Jurkat, Clone E6-1 (cell line): ENCODE measurements around the gene IL3.
A peak's percentile ranks its signal among the peaks of the same experiment; 100 is the strongest.

ENCODE experiments used
- DNase-seq: peaks from one replicate; pipeline ENCODE4 v3.0.0-alpha.2; 2011; ENCODE audit warnings: low read depth, low spot score
- H3K4me3 ChIP-seq: 2 replicates; pipeline ENCODE4 v1.5.1; 2011; ENCODE audit warnings: mild to moderate bottlenecking, low read length, control low read depth, moderate library complexity

IL3 gene

DNA sequence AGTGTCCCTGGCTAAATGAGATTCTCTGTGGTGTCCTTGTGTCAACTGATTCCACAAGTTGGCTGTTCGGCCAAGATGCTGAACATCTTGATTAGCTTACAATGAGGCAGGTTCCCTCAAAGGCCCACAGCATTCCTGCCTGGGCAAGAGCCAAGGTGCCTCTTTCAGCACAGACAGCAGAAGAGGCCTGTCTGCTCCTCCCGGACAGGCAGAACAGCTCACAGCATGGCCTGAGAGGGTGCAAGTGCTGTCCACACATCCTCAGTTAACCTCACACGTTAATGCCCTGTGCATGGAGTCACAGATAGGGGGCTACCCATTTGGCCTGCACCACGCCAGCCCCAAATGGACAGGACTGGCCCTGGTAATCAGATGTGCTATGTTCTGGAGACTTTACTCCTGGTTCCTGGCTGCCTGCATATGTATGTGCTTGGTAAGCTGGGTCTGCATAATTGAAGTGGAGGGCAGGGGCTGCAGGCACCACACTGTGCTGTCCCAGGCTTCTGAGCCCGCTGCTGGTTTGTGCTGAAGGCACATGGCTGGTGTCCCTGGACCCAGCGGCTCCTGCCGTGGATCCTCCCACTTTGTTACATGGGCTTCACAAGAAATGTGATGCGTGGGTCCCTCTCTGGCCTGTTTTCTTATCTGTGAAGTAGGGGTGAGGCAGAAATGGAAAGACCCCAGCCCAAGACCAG, 22.0 kb downstream of the IL3 start:
- no peak for DNase-seq
- H3K4me3 ChIP-seq, result no peak overlapping the region

DNA sequence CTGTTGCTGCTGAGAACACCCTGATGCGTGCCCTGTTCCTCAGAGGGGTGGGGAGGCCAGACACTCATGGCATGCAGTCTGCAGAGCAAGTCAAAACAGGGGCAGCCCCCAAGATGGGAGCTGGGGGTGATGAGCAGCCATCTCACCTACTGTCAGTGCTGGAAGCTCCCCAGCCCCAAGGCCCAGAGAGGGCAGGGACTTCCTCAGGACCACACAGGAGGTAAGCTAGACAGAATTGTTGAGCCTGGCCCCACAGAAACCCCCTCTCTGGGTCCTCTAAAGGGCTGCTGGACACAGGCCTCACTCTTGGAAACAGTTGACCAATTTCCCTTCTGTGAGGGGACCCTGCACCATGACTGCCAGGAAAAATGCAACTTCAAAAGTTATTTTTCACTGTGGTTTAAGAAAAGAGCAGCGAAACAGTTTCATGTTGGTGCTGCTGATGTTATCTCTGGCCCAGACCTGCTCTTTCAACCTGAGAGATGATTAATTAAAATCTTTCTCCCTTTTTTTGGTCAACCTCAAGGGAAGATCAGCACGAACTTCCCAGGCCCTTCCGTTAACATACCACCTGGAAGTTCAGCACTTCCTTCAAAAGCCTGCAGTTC, 22.7 kb downstream of the IL3 start:
- no peak overlapping the region for H3K4me3 ChIP-seq
- DNase-seq, result no peak

DNA sequence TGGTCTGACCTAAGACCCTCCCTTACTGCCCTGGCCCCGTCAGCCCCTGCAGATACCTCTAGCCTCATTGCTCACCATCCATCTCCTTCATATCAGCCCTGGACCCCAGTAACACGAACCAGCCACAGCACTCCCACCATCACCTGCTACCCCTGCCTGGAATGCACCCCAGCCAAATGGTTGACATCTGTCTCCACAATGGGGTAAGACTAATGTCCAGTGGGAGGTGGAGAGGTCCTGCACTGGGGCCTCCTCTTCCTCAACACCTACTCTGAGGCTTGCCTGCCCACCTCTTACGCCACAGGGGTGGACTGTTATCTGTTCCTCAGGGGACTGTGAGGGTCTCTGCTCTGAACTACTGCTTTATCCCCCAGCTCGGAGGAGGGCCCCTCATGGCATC, 25.2 kb downstream of the IL3 start:
- H3K4me3 ChIP-seq, result no peak overlapping the region

DNA sequence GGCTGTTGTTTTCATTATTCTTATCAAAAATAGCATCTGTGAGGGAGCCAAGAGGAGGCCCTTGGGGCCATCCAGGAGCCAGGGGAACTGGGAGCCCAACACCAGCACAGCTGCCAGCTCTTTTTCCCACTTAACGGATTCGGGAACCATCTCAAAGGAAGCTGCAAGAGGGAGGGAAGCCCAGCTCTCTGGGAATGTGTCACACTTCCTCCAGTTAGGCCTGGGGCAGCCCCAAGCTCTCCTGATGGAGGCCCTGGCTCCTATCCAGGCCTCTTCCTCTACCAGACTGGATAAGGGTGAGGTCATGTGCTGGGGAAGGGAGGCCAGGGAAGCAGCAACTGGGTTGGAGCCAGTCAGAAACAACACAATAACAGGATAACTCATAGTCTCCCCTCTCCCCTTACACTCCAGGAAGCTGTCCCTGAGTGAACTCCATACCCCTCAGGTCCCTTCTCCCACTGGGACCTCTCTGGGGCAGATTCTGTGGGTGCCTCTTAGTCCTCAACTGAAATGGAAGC, 25.9 kb downstream of the IL3 start:
- H3K4me3 ChIP-seq, result no peak overlapping the region
- no peak for DNase-seq

More for the DNA sequence above, 25.2 kb downstream of the IL3 start:
- DNase-seq, result no peak

DNA sequence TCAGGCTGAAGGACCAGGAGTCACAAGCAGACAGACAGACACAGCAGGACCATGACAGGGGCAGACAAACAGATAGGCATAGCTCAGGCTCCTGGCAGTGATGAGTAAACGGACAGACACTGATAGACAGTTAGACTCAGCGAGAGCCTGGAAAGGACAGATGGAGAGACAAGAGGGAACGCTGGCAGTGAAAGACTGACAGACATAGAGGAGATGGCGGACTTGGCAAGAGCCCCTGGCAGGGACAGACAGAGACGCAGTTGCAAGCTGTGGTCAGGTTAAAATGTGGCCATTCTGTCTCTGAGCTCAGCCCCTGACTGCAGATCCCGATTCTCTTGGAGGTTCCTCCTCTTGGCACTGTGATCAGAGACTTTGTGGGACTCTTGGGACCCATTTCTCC, 26.7 kb downstream of the IL3 start:
- no peak overlapping the region for H3K4me3 ChIP-seq
- DNase-seq, result no peak

DNA sequence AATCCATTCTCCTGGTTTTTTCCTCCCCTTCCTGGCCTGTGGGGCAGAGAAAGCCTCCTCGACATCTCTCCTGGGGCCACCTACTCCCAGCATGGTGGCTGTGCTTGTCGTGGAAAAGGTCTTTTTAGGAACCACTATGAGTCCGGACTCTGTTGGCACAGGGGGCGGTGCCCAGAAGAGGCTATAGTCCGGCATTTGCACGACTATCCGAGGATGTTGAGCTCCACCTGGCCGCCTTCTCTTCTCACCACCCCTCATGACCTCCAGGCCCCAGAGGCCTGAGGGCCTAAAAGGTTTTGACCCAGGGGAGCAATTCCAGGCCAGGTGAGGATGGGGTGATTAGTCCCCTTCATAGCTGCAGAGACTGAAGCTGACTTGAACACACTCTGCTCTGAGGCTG, 27.2 kb downstream of the IL3 start:
- no peak for DNase-seq
- H3K4me3 ChIP-seq, result no peak overlapping the region

DNA sequence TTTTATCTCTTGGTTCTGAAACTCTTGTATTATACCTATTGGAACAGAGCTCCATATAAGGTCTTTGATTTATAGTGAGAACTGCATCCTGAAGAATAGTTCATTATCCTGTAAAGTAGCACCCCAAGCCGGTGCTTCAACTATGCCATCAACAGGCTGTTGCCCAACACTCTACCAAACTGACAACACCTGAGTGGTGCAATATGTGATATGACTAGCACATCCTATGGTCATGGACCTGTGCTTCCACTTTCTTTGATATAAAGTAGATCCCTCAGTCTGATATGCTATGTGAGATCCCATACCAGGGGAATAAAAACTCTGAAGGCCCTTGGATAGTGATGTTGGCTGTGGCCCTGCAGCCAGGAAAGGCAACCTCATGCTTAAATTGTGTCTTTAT, 28.9 kb downstream of the IL3 start:
- no peak for DNase-seq

DNA sequence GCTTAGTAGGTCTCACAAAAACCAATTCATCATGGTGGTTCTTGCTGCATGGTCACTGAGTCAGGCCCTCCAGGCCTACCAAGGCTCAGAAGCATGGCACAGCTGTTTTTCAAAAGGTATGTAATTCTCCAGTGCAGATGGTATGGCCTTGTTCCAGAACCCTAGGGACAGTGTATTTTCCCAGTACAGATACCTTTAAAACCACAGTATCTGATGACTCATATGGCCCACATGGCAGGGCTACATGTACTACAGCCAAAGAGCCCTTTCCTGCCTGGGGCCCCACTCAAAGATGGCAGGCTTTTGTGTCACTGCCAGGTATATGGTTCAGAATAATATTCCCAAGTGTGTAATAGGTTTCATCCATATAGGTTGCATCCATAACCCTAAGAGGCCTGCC, 29.7 kb downstream of the IL3 start:
- no peak for DNase-seq
- no peak overlapping the region for H3K4me3 ChIP-seq

More for the DNA sequence above, 28.9 kb downstream of the IL3 start:
- H3K4me3 ChIP-seq, result no peak overlapping the region

DNA sequence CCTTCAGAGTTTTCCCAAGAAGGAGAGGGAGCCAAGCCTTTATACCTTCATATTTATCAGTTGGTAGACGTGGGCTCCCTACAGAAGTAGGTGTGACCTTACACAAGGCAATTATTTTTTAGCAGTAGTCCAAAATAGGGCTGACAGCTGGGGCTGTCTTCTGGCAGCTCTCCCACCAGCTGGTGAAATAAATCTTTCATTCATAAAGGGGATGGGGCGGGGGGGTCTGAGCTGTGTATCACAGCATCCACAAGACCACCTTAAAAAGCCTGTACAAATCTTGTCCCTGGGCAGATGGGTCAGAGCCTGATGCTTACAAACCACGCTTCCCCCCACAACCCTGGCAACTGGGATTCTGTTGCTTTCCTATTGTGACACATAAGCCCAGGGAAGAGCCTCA, 32.8 kb downstream of the IL3 start:
- DNase-seq, result no peak
- H3K4me3 ChIP-seq, result no peak overlapping the region

DNA sequence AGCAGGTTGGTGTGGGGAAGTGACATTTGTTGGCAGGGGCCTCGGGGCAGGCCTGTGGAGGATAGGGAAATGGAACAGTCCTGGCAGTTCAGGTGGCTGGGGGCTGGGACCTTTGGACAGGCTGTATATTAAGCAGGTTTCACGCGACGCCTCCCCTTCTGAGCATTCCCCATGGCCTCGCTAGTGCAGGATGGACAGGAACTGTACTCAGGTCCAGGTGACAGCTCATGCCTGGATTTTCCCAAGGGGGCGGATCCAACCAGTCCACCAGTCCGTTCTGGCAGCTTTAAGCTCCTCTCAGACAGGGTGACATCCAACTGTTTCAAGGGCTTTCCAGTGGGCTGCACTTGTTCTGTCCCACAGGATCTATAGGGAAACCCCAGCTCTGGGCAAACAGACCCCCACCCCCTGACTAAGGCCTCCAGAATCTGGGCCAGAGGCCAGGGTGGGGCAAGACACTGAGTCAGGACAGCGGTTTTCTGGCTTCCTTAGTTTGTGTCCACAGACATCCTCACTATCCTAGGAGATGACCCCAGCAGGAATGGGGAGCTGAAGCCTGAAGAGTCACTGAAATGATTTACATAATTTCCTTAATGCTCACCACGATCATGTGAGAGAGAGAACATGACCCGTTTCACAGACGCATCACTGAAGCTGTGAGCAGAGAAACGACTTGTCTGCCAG, 34.1 kb downstream of the IL3 start:
- H3K4me3 ChIP-seq, result no peak overlapping the region
- DNase-seq, result no peak

DNA sequence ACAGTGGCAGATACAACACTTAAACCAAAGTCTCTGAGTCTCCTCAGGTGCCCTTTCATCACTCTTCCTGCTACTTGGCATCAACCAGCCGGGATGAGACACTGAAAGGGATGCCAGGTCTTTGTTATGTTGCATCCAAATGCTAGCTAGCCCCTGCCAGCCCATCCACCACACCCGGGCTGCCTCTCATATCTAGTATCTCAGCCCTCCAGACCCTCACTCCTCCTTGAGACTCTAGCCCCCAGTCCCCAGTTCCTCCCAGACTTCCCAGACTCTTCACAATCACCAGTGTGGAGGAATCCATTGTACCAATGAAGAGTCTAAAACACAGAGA, 34.6 kb downstream of the IL3 start:
- no peak for DNase-seq
- H3K4me3 ChIP-seq, result no peak overlapping the region

DNA sequence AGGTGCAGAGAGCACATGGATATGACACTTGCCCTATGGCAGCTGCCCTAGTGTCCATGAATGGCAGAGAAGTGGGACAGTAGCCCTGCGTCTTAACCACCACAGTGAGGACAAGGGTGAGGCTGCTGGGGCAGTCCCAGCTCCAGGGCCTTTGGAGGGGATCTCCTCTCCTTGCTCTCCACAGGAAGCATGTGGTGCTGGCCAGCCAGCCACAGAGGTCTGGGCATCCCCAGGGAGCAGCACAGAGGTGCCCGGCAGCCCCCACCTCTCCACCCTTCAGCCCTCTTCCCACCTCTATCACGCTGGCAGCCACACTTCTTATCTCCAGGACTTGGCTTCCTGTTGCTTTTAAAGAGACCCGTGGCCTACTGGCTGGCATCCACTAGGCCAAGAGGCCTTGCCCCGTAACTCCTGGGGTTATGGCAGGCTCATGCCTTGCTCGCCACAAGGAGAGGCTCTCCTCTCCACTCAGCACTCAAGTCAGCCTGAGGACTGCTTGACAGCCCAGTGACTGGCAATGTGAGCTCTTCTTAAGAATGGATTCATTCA, 35.0 kb downstream of the IL3 start:
- DNase-seq, result no peak
- no peak overlapping the region for H3K4me3 ChIP-seq

DNA sequence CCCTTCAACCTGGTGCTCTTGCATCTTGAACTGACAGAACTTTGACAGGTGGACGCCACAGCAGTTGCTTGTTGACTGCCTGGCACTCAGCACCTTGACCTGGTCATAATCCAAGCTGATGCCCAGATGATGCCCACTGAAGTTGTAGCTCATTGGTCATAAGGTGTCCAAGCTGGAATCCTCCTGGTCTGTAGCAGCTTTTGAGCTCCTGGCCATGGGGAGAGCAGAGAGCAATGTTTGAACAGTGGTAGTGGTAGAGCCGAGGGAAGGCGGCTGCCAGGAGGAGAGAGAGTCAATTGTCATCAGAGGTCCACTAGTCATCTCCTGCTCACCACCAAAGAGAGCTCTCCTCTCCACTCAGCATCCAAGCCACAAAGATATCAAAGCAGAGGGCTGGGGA, 36.4 kb downstream of the IL3 start:
- DNase-seq, result no peak
- H3K4me3 ChIP-seq, result no peak overlapping the region

DNA sequence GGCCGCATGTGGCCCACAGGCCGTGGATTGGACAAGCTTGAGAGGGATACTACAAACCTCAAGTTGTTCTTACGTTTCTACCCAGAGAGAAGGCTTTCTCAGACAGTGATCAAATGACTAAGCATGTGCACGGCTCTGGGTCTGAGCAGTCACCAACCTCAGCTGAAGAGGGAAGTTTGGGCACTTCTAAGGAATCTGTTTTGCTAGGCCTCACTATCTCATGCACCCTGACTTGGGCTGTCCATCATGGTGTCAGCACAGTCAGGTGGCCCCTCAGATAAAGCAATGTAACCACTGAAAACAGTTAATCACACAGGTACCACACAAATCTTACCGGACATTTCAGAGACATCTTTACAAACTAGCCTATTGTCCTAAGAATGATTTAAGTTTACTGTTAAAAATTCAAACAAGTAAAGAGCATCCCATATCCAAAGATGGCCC, 37.7 kb downstream of the IL3 start:
- H3K4me3 ChIP-seq, result no peak overlapping the region
- no peak for DNase-seq

DNA sequence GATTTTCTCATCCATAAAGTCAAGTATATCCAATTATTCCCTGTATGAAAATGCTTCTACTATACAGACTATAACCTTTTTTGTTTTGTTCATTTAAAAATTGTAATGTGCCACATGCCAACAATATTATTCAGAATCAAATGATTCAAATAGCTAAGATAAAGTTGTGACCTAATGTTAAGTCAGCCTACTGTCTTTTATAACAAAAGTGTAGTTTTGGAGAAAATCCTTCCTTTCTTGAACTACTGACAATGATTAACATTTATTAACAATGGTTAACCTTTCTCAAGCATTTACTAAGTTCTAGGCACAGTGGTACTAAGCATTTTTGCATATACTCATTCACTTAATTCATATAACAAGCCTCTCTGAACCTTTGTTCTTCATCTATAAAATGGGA, 38.2 kb downstream of the IL3 start:
- DNase-seq, result no peak

DNA sequence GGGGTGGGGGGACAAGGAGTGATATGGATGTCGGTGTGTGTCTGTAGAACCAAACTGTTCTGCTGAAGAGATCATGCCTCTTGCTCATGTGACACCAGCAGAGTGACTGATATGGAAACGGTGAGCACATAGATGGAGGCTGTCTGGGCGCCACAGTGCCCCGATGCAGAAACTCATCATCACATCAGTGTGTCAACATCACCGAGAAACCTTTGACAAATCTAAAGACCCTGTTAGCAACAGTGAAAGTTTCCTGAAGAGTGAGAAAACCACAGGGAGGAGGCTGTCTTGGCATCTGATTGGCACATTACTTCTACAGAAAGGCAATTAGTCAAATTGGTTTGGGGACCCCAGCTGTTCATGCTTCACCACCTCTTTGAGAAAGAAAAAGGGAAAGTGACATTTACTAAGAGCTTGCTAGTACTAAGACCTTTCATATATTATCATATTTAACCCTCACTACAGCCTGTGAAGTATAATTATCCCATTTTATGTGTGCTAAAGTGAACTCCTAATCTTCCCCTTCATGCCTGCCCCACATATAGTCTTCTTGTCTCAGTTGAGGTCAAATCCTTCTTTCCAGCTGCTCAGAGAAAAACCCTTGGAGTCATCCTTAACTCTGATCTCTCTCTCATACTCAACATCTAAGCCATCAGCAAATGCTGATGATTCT, 38.8 kb downstream of the IL3 start:
- peak; percentile 73 for DNase-seq
- H3K4me3 ChIP-seq, result no peak overlapping the region

More for the DNA sequence above, 38.2 kb downstream of the IL3 start:
- no peak overlapping the region for H3K4me3 ChIP-seq

DNA sequence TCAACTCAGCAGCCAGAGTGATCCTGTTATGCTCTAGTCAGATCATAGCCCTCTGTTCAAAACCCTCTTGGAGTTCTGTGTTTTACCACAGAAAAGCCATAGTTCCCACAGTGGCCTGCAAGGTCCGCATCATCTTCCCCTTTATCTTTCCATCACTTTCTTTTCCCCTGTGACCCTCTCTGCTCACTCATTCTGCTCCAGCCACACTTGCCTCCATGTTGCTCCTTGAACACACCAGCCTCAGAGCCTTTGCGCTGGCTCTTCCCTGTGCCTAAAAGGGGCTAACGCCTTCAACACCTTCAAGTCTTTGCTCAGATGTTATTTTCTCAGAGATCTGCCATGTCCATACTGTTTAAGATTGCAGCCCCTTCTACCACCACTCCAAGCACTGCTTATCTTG, 39.5 kb downstream of the IL3 start:
- H3K4me3 ChIP-seq, result no peak overlapping the region
- DNase-seq, result no peak

DNA sequence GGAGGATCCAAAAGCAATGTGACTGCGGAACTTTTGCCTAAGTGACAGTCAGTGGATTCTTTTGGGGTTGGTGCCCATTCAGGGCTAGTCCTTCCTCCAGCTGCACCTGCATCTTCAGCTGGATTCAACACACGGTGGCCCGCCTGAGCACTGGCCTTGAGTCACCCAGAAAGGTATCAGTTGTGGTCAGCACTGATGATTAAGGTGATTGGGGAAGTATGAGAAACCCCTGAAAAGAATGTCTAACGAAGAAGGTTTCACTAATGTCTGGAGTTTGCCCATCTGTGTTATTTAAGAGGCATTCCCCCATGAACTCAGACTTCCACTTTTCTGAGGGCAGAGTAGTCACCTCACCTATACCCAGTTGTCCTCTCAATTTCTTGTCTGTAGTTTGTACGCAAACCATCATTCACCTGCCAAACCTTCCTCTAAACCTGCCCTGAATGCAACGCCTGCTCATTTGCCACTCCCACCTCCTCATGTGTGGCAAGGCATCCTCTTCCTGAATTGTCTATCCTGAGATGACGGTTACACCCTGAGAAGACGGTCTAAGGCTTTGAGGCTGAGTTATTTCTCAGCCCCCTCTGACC, 40.3 kb downstream of the IL3 start:
- H3K4me3 ChIP-seq, result no peak overlapping the region; the same call in 1 of the 2 replicates
- peak; percentile 55 for DNase-seq

DNA sequence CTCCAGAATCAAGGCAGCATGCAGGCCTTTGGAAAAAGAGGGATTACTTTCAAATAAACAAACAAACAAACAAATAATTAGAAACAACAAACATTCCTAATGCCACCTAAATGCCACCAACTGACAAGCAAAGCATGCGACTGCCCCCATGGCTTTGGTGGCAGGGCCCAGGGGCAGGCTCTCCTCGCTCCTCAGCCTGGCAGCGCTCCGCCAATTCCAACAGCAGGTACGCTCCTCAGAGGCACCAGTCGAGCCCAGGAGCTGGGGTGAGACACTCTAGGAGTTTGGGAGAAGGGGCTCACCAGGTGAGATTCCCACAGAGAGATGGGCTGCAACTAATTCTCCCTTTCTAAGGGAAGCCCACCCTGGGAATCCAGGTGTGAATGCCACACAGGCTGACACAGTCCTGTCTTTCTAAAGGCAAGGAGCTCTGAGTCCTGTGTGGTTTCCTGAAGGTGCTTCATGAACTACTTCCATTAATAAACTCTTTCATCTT, 41.0 kb downstream of the IL3 start:
- no peak for DNase-seq

More for the DNA sequence above, 41.0 kb downstream of the IL3 start:
- no peak overlapping the region; the same call in 1 of the 2 replicates for H3K4me3 ChIP-seq
